Measurements from ENCODE around the gene NPHP3.
"Not testable (repeated sequence)": the region's sequence is repeated elsewhere in the genome, so short reads cannot be mapped to it uniquely, and the experiment has no call there.

Gene NPHP3

DNA sequence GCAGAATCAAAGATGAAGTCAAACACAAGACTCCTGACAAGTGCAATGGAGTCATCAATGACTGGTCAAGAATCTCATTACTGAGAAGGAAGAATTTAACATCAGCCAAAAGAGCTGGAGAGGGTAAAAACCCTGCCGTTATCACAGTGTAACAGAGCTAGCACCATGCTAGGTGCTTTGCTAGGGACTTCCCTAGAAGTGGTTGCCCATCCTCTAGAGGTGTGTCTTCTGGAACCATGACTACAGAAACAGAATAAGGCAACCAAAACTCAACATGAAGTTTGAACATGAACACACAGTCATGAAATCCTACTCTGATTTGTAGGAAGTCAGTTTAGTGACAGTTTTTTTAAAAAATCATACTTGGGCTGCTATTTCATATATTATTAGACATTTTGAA is 72.1 kb downstream of the NPHP3 start:
- DNase-seq (ENCODE audit: low read depth in 2 of 3, low spot score in 1 of 3) = no peak

DNA sequence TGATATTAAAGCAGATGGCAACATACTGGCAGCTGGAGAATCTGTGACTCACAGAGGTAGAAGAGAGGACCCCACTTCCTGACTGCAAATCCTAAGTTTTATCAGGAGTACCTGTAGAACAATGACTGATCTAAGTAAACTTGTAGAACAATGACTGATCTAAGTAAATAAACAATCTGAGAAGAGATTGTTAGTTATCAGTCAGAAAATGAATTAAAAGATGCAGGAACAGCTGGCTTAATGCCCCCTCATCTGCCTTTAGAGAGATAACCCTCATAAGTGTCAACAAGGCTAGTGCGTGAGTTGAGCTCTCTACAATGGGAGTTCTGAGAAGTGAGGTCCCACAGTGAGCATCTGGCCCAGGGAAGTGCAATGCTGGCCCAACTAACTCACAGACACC is 77.2 kb downstream of the NPHP3 start:
- DNase-seq (ENCODE audit: low read depth in 2 of 3, low spot score in 1 of 3) = no peak

DNA sequence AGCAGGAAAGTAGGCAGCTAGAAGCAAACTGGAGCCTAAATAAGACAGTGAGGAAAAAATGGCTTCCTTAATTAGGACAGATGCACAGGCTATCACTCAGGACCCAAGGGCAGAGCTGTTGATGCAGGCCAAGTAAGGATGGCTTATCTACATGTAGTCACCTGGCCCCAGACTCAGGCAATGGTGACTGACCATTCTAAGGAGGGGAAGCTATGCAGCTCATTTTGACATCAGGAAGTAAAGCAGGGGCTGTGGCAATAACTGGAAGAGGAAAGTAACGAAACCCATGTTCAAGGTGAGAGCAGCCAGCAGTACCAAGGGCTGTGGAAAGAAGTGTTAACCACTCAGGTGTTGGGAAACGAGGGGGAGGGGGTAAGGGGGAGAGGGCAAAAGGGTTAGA is 78.8 kb downstream of the NPHP3 start:
- no peak for DNase-seq (ENCODE audit: low read depth in 2 of 3, low spot score in 1 of 3)

DNA sequence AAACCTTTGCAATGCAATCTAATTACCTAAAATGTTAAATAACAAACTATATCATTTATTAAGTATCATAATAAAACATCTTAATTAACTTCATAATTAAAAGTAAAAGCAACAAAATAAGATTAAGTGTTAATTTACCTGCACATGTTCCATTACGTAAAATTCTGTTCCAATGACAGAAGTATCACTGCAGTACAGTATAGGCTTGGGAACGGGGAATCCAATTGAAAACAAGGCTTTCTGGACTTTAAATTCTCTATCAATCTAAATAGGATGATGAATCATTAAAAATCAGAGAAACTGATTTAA is 79.7 kb downstream of the NPHP3 start:
- DNase-seq (ENCODE audit: low read depth in 2 of 3, low spot score in 1 of 3) = no peak

DNA sequence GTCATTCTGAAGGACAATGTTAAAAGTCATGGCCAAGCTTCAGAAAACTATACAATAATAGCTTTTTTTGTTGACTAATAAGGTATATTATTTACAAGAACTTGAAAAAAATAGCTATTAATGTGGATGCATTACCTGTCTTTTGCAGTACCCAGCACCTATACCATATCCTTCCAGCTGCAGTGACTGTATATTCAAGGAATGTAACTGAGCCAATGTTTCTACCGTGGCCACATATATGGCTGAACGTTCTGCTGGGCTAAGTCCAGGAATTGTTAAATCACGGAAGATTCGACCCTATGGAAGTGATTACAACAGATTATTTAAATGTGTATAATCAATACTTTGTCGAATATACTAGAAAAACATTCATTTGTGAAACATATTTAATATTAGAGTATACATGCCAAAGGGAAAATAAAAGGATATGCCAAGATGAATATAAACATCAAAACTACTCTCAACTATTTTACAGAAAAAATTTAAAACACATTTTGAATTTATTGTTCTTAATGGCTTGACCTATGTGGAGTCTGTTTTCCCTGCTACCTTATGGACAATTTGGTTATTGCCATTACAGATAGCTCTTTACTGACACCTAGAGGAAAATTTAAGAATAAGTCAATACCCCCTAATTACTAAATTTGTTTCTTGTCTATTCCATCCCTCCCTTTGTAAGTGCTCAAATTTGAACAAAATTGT is 80.2 kb downstream of the NPHP3 start:
- DNase-seq (ENCODE audit: low read depth in 2 of 3, low spot score in 1 of 3) = no peak

DNA sequence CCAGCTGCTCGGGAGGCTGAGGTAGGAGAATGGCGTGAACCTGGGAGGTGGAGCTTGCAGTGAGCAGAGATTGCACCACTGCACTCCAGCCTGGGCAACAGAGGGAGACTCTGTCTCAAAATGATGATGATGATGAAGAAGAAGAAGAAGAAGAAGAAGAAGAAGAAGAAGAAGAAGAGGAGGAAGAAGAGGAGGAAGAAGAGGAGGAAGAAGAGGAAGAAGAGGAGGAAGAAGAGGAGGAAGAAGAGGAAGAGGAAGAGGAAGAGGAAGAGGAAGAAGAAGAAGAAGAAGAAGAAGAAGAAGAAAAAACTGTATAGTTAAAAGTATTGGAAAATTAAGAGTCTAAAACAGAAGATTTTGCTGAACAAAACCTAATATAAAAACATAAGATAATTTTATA is 80.8 kb downstream of the NPHP3 start:
- DNase-seq (ENCODE audit: low read depth in 2 of 3, low spot score in 1 of 3) = not testable (repeated sequence)

DNA sequence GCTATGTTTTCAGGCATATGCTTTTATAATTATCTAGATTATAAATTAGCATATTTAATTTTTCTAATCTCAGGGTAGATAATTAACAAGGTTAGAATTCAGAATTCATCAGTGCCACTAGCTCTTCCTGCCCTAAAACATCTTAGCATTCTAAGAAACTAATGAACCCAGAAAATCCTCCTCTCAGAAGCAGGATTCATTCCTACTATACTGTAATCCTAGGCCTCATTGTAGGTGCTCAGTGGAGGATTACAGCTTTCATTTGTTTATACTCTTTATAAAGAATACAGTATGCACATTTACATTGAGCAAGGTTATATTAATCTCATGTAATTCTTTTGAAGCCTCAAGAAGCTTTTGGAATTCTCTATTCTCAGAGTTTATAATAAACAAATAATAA is 83.5 kb downstream of the NPHP3 start:
- DNase-seq (ENCODE audit: low read depth in 2 of 3, low spot score in 1 of 3) = no peak

DNA sequence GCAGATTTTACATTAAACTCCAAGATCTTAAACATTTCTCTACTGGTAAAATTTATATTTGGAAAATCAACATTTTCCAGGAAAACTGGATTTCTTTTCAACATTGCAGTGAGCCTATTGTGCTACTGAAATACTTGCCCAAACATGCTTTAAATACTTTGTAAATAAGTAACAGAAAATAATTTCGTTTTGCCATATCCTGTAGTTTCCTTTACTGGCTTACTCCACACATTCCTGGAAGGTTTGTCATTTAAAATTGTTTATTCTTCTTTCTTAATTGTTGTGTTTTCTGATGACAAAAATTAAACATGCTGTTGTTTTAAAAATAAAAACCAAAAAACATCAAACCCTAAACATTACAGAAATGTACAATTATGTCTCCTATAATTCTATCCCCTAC is 84.6 kb downstream of the NPHP3 start:
- DNase-seq (ENCODE audit: low read depth in 2 of 3, low spot score in 1 of 3) = no peak

DNA sequence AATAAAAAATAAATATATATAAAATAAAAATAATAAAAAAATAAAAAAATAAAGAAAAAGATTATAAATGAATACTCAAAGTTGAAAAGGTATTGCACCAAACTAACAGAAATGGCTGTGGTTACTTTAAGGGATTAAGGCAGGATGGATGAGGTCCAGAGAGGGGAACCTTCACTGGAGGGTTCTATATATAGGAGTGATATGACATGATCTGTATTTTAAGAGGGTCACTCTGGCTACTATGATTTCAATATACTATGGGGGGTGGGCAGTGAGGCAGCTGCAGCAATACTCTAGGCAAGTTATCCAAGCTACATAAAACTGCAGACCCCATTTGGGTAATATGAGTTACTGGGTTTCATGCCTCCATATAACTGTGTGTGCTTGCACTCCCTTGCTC is 87.2 kb downstream of the NPHP3 start:
- no peak for DNase-seq (ENCODE audit: low read depth in 2 of 3, low spot score in 1 of 3)

All from stimulated activated CD4-positive, alpha-beta T cell treated with anti-CD3 and anti-CD28 coated beads, Interleukin-12 subunit alpha, Interleukin-12 subunit beta, amount 100 ng/mL, for 48 hours (primary cell).